ENCODE measurements around the gene UPF2.
A peak's percentile ranks its signal among the peaks of the same experiment; 100 is the strongest.
"Not testable (repeated sequence)": the region's sequence is repeated elsewhere in the genome, so short reads cannot be mapped to it uniquely, and the experiment has no call there.

The UPF2 gene

DNA sequence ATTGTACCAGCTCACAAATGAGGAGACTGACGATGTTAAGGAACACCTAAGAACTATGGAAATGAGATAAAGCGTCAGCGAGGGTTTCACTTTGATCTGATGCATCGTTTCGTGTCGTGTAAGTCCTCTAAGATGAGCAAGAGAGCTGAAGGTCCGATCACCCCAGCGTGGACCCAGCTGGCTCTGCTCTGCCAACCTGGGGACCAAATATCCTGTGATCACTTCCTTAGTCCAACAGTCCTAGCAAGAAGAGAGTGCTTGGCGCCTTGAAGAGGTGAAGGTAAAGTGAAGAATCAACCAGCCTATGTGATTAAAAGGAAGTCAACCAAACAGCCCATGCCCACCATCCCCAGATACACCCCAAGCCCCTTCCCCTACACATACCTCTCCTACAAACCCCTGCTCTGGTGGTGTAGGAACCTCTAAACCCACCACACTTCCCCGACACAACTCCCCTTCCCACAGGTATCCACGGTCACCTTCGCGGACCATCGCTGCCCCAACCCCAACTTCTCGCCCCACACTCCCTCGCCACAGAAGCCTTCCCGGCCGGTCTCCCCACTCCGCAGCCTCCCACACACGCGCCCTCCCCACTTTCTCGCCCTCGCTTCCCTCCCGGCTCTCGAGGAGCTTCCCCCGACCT is 722 bp downstream of the UPF2 start:
- Histone ChIP-seq H3K4me3 (ENCODE audit: low read length) (peak overlapping the region; percentile 93), H3K9me3 (ENCODE audit: control insufficient read depth, low read length) (no peaks in the 10 kb centered on the region), H3K9ac (ENCODE audit: low read length) (peak overlapping the region; percentile 95), H3K4me1 (ENCODE audit: control insufficient read depth, insufficient read depth, low read length) (peaks cover 20% of the 10 kb centered on the region), H3K36me3 (ENCODE audit: control insufficient read depth, insufficient read depth, low read length, severe bottlenecking) (no peaks in the 10 kb centered on the region), H3K27me3 (replicated peaks; ENCODE audit: control insufficient read depth, insufficient read depth, low read length) (no peaks in the 10 kb centered on the region)
- peak; percentile 62 for DNase-seq (ENCODE audit: low read depth)

DNA sequence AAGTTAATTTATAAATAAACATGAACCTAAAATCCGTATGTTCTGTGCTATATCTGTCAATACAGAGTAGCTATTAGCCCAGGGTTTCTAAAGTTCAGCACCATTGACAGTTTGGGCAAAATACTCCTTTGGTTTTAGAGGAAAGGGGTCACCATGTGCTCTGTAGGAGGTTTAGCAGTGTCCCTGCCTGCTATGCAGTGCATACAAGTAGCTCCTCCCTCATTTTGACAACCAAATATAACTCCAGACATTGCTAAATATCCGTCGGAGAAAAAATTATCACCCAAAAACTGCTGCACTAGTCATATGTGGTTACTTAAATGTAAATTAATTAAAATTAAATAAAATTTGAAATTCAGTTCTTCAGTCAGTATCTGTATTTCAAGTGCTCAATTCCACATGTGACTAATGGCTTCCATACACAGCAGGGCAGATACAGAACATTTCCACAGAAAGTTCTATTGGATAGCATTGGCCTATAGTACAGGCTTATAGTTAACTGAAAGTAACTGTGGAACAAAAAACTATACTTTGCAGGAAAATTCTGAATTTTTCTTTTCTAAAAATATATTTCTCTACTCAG is 6.4 kb downstream of the UPF2 start:
- Histone ChIP-seq H3K27me3 (replicated peaks; ENCODE audit: control insufficient read depth, insufficient read depth, low read length) (no peaks in the 10 kb centered on the region), H3K9ac (ENCODE audit: low read length) (no peak overlapping the region), H3K9me3 (ENCODE audit: control insufficient read depth, low read length) (no peaks in the 10 kb centered on the region), H3K36me3 (ENCODE audit: control insufficient read depth, insufficient read depth, low read length, severe bottlenecking) (peaks cover 37% of the 10 kb centered on the region), H3K4me1 (ENCODE audit: control insufficient read depth, insufficient read depth, low read length) (peaks cover 11% of the 10 kb centered on the region), H3K4me3 (ENCODE audit: low read length) (no peak overlapping the region)
- no peak for DNase-seq (ENCODE audit: low read depth)

DNA sequence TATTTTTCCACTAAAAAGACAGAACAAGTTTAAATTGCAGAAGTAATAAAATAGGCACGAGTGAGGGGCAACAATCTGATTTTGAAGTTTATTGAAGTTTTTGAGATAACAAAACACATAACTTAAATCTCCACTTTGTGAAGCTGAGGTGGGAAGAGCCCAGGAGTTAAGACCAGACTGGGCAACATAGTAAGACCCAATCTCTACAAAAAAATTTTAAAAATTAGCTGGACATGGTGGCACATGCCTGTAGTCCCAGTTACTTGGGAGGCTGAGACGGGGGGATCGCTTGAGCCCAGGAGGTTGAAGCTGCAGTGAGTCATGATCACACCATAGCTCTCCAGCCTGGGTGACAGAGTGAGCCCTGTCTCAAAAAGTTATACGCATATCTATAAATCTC is 11.2 kb downstream of the UPF2 start:
- Histone ChIP-seq H3K36me3 (ENCODE audit: control insufficient read depth, insufficient read depth, low read length, severe bottlenecking) (peaks cover 65% of the 10 kb centered on the region), H3K9me3 (ENCODE audit: control insufficient read depth, low read length) (no peaks in the 10 kb centered on the region), H3K4me3 (ENCODE audit: low read length) (no peak overlapping the region), H3K27me3 (replicated peaks; ENCODE audit: control insufficient read depth, insufficient read depth, low read length) (no peaks in the 10 kb centered on the region), H3K9ac (ENCODE audit: low read length) (no peak overlapping the region), H3K4me1 (ENCODE audit: control insufficient read depth, insufficient read depth, low read length) (no peaks in the 10 kb centered on the region)
- DNase-seq (ENCODE audit: low read depth) = no peak

DNA sequence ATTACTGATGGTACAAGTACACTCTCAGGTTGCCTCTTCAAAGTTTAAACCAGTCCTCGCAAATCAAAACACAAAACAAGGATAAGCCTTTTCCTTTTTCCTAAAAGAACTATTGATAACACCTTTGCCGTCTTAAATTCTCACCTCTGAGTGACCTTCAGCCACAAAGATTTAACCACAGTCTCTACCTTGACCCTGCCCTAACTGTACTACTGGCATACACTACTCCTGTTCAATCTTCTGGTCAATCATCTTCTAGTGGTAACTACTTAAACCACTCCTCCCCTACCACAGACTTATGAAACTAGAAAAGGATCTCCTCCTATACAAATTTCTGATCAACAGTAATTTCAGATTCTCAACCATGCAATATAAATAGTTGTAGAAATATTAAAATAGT is 15.1 kb downstream of the UPF2 start:
- Histone ChIP-seq H3K36me3 (ENCODE audit: control insufficient read depth, insufficient read depth, low read length, severe bottlenecking) (peaks cover 39% of the 10 kb centered on the region), H3K9ac (ENCODE audit: low read length) (no peak overlapping the region), H3K4me1 (ENCODE audit: control insufficient read depth, insufficient read depth, low read length) (no peaks in the 10 kb centered on the region), H3K4me3 (ENCODE audit: low read length) (no peak overlapping the region), H3K9me3 (ENCODE audit: control insufficient read depth, low read length) (no peaks in the 10 kb centered on the region), H3K27me3 (replicated peaks; ENCODE audit: control insufficient read depth, insufficient read depth, low read length) (no peaks in the 10 kb centered on the region)
- no peak for DNase-seq (ENCODE audit: low read depth)

DNA sequence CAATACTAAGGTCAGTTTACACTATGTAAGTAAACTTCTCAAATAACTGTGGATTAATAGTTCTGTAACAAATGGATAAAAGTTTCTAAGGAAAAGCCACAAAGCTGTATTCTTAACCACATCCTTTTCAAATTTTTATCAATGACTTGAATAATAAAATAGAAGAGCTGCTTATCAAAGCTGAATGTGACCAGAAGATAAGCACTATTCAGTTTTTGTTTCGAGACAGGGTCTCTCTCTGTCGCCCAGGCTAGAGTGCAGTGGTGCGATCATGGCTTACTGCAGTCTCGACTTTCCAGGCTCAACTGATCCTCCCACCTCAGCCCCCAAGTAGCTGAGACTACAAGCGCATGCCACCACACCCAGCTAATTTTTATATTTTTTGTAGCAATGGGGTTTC is 17.0 kb downstream of the UPF2 start:
- no peak overlapping the region for H3K9ac ChIP-seq (ENCODE audit: low read length)
- H3K27me3 ChIP-seq (replicated peaks; ENCODE audit: control insufficient read depth, insufficient read depth, low read length) = no peaks in the 10 kb centered on the region
- no peaks in the 10 kb centered on the region for H3K4me1 ChIP-seq (ENCODE audit: control insufficient read depth, insufficient read depth, low read length)
- H3K36me3 ChIP-seq (ENCODE audit: control insufficient read depth, insufficient read depth, low read length, severe bottlenecking) = peaks cover 35% of the 10 kb centered on the region
- DNase-seq (ENCODE audit: low read depth) = no peak
- H3K4me3 ChIP-seq (ENCODE audit: low read length) = no peak overlapping the region
- no peaks in the 10 kb centered on the region for H3K9me3 ChIP-seq (ENCODE audit: control insufficient read depth, low read length)

DNA sequence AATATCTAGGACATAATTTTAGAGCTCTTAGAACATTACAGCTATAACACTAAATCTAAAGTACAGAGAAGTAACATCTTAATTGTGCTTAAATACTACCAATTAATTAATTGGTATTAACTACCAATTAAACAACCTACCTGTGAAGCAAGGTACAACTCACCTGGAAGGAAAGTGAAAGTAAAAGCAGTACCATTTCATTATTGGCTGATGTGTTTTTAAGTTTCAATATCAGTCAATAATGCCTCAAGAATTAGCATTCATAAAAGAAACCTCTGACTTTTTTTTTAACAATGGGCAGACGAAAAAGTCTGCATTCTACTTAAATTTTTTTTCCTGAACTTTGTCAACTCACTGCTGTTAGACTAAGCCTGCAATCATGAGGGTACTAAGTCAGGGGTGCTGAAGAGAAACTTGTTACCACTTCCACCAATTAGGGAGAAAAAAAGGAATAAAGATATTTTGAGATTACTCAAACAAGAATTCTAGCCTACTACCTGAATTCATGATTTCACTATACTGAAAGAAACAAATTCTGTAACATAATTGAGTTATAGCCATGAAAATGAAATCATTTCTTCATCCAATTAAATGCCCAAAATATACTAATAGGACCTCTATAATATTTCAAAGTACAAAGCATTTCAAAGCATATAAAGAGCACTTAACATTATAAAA is 19.9 kb downstream of the UPF2 start:
- no peaks in the 10 kb centered on the region for H3K9me3 ChIP-seq (ENCODE audit: control insufficient read depth, low read length)
- H3K36me3 ChIP-seq (ENCODE audit: control insufficient read depth, insufficient read depth, low read length, severe bottlenecking) = peaks cover 21% of the 10 kb centered on the region
- no peak overlapping the region for H3K9ac ChIP-seq (ENCODE audit: low read length)
- H3K27me3 ChIP-seq (replicated peaks; ENCODE audit: control insufficient read depth, insufficient read depth, low read length) = no peaks in the 10 kb centered on the region
- no peak overlapping the region for H3K4me3 ChIP-seq (ENCODE audit: low read length)
- DNase-seq (ENCODE audit: low read depth) = no peak
- peaks cover 14% of the 10 kb centered on the region for H3K4me1 ChIP-seq (ENCODE audit: control insufficient read depth, insufficient read depth, low read length)

DNA sequence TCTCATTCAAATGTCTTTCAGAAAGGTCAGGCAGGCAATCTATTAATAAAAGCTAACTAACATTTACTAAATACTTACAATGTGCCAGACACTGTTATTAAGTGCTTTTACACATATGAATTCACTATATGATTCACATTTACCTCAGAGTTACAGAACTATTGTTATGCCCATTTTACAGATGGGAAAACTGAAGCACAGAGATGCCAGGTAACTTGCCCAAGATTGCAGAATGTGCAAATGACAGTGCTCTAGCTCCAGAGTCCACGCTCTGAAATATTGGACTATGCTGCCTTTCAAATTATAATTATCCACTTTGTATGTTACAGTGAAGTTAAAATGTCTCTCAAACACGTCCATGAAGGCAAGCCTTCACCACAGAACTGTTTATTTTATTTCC is 22.0 kb downstream of the UPF2 start:
- no peak overlapping the region for H3K9ac ChIP-seq (ENCODE audit: low read length)
- H3K4me3 ChIP-seq (ENCODE audit: low read length) = no peak overlapping the region
- no peaks in the 10 kb centered on the region for H3K27me3 ChIP-seq (replicated peaks; ENCODE audit: control insufficient read depth, insufficient read depth, low read length)
- no peaks in the 10 kb centered on the region for H3K9me3 ChIP-seq (ENCODE audit: control insufficient read depth, low read length)
- DNase-seq (ENCODE audit: low read depth) = no peak
- H3K4me1 ChIP-seq (ENCODE audit: control insufficient read depth, insufficient read depth, low read length) = peaks cover 14% of the 10 kb centered on the region
- H3K36me3 ChIP-seq (ENCODE audit: control insufficient read depth, insufficient read depth, low read length, severe bottlenecking) = peaks cover 11% of the 10 kb centered on the region

DNA sequence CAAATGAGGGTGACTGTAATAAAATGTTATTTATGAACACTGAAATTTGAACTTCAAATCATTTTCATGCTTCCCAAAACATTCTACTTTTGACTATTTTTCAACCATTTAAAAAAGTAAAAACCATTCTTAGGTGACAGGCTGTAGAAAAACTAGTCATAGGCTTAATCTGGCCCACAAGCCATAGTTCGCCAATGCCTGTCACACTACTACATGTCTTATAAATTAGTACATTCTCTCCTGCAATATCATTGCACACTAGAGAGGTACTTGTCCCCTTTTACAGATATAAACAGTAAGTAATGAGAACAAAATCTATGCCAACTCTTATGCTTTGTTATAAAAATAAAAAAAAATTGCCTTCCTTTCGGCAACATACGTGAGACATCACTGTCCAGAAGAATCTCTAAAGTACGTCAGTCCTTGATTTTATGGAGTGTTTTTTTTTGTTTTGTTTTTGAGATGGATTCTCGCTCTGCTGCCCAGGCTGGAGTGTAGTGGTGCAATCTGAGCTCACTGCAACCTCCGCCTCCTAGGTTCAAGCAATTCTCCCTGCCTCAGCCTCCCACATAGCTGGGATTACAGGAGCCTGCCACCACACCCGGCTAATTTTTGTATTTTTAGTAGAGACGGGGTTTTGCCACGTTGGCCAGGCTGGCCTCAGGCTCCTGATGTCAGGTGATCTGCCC is 23.2 kb downstream of the UPF2 start:
- peaks cover 14% of the 10 kb centered on the region for H3K4me1 ChIP-seq (ENCODE audit: control insufficient read depth, insufficient read depth, low read length)
- H3K9ac ChIP-seq (ENCODE audit: low read length) = peak overlapping the region; percentile 22
- DNase-seq (ENCODE audit: low read depth) = no peak
- no peaks in the 10 kb centered on the region for H3K9me3 ChIP-seq (ENCODE audit: control insufficient read depth, low read length)
- peak overlapping the region; percentile 33 for H3K4me3 ChIP-seq (ENCODE audit: low read length)
- no peaks in the 10 kb centered on the region for H3K27me3 ChIP-seq (replicated peaks; ENCODE audit: control insufficient read depth, insufficient read depth, low read length)
- H3K36me3 ChIP-seq (ENCODE audit: control insufficient read depth, insufficient read depth, low read length, severe bottlenecking) = peaks cover 11% of the 10 kb centered on the region

DNA sequence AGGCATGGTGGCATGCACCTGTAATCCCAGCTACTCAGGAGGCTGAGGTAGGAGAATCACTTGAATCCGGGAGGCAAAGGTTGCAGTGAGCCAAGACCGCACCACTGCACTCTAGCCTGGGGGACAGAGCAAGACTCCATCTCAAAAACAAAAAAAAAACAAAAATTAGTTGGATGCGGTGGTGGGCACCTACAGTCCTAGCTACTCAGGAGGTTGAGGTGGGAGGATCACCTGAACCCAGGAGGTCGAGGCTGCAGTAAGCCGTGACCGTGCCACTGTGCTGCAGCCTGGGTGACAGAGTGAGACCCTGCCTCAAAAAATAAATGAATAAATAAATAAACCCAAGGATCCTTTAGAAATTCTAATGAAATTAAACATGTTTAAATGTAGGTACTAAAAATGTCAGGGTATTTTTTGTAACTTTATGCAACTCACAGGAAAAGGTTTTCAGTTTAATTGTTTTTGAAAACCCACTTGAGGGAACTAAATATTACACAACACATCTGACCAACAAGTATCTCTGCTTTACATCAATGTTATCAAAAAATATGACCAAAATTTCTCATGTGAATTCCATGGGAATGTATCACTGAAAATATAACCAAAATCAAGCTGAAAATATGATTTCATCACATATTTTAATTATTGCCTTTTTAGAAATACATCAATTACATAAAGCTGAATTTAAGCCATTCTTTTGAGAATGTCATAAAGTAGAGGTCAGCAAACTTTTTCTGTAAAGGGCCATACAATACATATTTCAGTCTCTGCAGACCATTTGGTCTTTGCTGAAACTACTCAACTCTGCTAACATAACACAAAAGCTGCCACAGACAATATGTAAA is 23.9 kb downstream of the UPF2 start:
- DNase-seq (ENCODE audit: low read depth) = peak; percentile 88
- Histone ChIP-seq H3K9ac (ENCODE audit: low read length) (peak overlapping the region; percentile 22), H3K9me3 (ENCODE audit: control insufficient read depth, low read length) (no peaks in the 10 kb centered on the region), H3K36me3 (ENCODE audit: control insufficient read depth, insufficient read depth, low read length, severe bottlenecking) (peaks cover 11% of the 10 kb centered on the region), H3K27me3 (replicated peaks; ENCODE audit: control insufficient read depth, insufficient read depth, low read length) (no peaks in the 10 kb centered on the region), H3K4me1 (ENCODE audit: control insufficient read depth, insufficient read depth, low read length) (peaks cover 14% of the 10 kb centered on the region), H3K4me3 (ENCODE audit: low read length) (peak overlapping the region; percentile 33)

DNA sequence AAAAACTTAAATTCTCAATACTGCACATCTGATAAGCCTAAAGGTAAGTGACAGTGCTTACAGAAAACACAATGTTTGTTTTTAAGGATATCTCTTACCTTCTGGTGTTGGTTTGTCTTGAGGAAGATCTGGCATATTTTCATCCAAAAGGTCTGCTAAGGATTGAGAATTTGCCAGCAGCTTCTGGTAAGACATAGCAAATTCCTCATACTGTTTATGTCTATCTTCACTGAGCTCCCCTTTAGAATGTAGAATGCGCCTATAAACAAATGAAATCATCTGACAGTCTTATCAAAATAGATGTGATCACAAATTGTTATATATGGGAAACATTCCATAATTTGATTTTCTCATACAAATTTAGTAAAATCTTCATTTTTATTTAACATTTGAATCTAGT is 28.7 kb downstream of the UPF2 start:
- Histone ChIP-seq H3K9me3 (ENCODE audit: control insufficient read depth, low read length) (peaks cover 13% of the 10 kb centered on the region), H3K36me3 (ENCODE audit: control insufficient read depth, insufficient read depth, low read length, severe bottlenecking) (peaks cover 27% of the 10 kb centered on the region), H3K9ac (ENCODE audit: low read length) (no peak overlapping the region), H3K4me3 (ENCODE audit: low read length) (no peak overlapping the region), H3K27me3 (replicated peaks; ENCODE audit: control insufficient read depth, insufficient read depth, low read length) (no peaks in the 10 kb centered on the region), H3K4me1 (ENCODE audit: control insufficient read depth, insufficient read depth, low read length) (peaks cover 6% of the 10 kb centered on the region)
- no peak for DNase-seq (ENCODE audit: low read depth)

DNA sequence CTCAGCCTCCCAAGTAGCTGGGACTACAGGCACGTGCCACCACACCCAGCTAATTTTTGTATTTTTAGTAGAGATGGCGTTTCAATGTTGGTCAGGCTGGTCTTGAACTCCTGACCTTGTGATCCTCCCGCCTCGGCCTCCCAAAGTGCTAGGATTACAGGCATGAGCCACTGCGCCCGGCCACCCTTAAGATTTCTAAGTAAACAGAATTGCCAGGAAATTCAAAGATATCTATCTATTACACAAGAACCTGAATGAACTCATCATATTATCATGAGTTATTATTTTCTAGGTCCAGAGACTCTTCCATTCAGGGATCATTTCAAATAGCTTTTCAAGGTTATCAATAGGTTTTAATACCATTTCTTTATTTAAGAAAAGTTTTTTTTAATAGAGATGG is 29.2 kb downstream of the UPF2 start:
- not testable (repeated sequence) for H3K4me1 ChIP-seq (ENCODE audit: control insufficient read depth, insufficient read depth, low read length); H3K4me3 ChIP-seq (ENCODE audit: low read length); DNase-seq (ENCODE audit: low read depth); H3K9ac ChIP-seq (ENCODE audit: low read length); H3K27me3 ChIP-seq (replicated peaks; ENCODE audit: control insufficient read depth, insufficient read depth, low read length)
- H3K36me3 ChIP-seq (ENCODE audit: control insufficient read depth, insufficient read depth, low read length, severe bottlenecking) = peaks cover 30% of the 10 kb centered on the region
- H3K9me3 ChIP-seq (ENCODE audit: control insufficient read depth, low read length) = peaks cover 13% of the 10 kb centered on the region
